ENCODE results near the gene ZNF439.
"Not testable (repeated sequence)": the region's sequence is repeated elsewhere in the genome, so short reads cannot be mapped to it uniquely, and the experiment has no call there.

The ZNF439 gene

GRCh38 chr19:11848594-11849469 lies at the start of gene ZNF439:
Gene ZNF439 (plus strand): TSS chr19:11848726. CDS start chr19:11848868, 142 bp downstream.
- peak; percentile 4 for DNase-seq (ENCODE audit: low spot score)

DNA sequence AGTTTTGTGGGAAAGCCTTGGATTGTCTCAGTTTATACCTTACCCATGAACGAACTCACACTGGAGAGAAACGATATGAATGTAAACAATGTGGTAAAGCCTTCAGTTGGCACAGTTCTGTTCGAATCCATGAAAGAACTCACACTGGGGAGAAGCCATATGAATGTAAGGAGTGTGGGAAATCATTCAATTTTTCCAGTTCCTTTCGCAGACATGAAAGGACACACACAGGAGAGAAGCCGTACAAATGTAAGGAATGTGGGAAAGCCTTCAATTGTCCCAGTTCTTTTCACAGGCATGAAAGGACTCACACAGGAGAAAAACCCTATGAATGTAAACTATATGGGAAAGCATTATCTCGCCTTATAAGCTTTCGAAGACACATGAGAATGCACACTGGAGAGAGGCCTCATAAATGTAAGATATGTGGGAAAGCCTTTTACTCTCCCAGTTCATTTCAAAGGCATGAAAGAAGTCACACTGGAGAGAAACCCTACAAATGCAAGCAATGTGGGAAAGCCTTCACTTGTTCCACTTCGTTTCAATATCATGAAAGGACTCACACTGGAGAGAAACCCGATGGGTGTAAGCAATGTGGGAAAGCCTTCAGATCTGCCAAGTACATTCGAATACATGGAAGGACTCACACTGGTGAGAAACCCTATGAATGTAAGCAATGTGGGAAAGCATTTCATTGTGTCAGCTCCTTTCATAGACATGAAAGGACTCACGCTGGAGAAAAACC lies 42.0 kb upstream of the ZNF439 start:
- DNase-seq (ENCODE audit: low spot score), result no peak

DNA sequence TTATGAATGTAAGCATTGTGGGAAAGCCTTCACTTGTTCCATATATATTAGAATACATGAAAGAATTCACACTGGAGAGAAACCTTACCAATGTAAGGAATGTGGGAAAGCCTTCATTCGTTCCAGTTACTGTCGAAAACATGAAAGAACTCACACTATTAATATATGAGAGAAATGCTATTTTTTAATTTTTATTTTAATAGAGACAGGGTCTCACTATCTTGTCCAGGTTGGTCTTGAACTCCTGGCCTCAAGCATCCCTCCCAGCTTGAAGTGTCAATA lies 41.5 kb upstream of the ZNF439 start:
- no peak for DNase-seq (ENCODE audit: low spot score)

- no peak for DNase-seq (ENCODE audit: low spot score)
Observed at GRCh38 chr19:11813703-11814028, 34.9 kb upstream of the ZNF439 start.

DNA sequence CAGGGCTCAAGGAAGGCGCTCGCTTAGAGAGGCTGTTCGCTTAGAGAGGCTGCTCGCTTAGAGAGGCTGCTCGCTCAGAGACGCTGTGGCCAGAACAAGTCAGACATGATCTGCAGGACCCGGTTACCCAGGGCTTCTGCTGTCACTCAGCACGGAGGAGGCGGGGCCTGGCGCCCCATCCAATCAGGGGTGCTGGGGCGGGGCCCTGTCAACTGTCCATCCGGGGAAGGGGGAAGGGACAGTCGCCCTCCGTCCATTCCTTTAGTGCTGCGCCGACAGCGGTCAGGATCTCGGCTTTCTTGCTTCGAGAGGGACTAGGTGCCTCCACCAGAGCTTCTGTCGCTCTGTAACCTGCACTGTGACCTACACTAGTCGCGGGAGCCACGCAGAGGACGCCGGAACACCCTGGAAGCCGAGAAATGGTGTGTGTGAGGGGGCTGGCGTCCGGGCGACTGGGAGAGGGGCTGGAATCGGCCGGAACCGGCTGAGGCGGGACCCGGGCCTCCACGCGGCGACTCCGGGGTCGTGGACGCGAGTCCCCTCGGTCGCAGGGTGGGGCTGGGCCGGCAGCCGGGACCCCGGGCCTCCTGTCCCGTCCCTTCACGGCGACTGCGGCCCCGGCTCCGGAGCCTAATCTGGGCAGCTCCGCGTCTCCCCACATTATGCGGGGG lies 34.4 kb upstream of the ZNF439 start, which contains the start of gene ZNF440:
ZNF440 (plus strand) TSS at position 245 of the 671 bp plus-strand sequence; CDS start at position 420, 175 bp downstream.
- peak; percentile 89 for DNase-seq (ENCODE audit: low spot score)

DNA sequence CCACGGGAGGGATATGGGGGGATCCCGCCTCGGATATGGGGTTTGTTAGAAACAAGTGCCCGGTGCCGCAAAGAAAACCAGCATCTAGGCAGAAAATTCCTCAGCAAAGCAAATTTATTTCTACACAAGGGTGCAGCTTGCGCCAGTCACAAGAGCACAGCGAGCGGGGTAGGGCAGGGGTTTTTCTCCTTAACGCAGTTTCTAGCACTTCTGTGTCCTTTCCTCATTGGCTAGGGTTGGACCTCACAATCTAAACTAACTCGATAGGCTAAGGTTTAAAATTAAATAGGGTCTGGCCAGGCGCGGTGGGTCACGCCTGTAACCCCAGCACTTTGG lies 33.9 kb upstream of the ZNF439 start:
- DNase-seq (ENCODE audit: low spot score), result no peak

GRCh38 chr19:11821474-11822109 lies 26.9 kb upstream of the ZNF439 start:
- DNase-seq (ENCODE audit: low spot score), result no peak

- not testable (repeated sequence) for DNase-seq (ENCODE audit: low spot score)
Observed at GRCh38 chr19:11828957-11829876, 19.3 kb upstream of the ZNF439 start.

DNA sequence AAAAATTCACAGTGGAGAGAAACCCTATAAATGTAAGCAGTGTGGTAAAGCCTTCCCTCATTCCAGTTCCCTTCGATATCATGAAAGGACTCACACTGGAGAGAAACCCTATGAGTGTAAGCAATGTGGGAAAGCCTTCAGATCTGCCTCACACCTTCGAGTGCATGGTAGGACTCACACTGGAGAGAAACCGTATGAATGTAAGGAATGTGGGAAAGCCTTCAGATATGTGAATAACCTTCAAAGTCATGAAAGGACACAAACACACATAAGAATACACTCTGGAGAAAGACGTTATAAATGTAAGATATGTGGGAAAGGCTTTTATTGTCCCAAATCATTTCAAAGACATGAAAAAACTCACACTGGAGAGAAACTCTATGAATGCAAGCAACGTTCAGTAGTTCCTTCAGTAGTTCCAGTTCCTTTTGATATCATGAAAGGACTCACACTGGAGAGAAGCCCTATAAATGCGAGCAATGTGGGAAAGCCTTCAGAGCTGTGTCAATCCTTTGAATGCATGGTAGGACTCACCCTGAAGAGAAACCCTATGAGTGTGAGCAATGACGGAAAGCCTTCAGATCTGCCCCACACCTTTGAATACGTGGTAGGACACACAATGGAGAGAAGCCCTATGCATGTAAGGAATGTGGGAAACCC lies 16.1 kb upstream of the ZNF439 start:
- DNase-seq (ENCODE audit: low spot score), result no peak

DNA sequence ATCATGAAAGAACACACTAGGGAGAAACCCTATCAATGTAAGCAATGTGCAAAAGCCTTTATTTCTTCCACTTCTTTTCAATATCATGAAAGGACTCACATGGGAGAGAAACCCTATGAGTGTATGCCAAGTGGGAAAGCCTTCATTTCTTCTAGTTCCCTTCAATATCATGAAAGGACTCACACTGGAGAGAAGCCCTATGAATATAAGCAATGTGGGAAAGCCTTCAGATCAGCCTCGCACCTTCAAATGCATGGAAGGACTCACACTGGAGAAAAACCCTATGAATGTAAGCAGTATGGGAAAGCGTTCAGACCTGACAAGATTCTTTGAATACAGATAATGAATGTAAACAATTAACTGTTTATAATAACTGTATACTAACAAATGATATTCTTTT lies 15.0 kb upstream of the ZNF439 start:
- DNase-seq (ENCODE audit: low spot score), result no peak

DNA sequence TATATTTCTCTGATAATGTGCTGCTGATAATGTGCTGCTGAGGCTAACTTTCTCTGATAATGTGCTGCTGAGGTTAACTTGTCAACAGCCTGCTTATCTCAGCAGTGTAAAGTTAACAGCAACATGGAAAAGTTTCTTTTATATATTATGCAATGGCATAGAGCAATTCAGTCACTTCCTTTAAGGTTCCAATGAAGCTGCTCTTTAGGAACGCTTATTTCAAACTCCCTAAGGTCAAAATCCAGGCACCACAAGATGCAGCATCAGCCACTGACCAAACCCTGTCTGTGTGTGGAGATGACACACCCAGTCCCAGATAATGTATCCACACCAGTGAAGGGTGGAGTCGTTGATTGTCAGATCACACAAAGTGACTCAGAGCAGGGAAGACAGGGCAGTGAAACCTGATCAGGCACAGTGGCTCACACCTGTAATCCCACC lies 12.9 kb upstream of the ZNF439 start:
- DNase-seq (ENCODE audit: low spot score), result not testable (repeated sequence)

GRCh38 chr19:11843722-11844121 lies 4.8 kb upstream of the ZNF439 start:
- DNase-seq (ENCODE audit: low spot score), result peak; percentile 24

GRCh38 chr19:11847615-11848014 lies 911 bp upstream of the ZNF439 start:
- DNase-seq (ENCODE audit: low spot score), result not testable (repeated sequence)

- DNase-seq (ENCODE audit: low spot score), result no peak
Observed at GRCh38 chr19:11848200-11848593, 329 bp upstream of the ZNF439 start.

DNA sequence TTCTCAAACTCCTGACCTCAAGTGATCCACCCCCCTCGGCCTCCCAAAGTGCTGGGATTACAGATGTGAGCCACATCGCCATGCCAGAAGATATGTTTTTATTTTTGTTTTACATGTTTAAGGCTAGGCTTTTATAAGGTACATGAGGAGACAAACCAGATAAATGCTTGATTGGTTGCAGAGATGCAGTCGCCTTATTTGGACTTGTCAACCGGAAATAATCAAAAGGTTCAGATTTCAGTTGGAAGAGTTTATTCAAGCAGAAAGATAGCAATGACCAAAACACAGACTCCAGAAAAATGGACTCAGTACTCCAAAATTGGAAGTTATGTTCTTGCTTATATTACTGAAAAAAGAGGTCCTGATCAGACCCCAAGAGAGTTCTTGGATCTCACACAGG lies 1.8 kb downstream of the ZNF439 start:
- not testable (repeated sequence) for DNase-seq (ENCODE audit: low spot score)

- DNase-seq (ENCODE audit: low spot score), result no peak
Observed at GRCh38 chr19:11853358-11853757, 4.8 kb downstream of the ZNF439 start.

DNA sequence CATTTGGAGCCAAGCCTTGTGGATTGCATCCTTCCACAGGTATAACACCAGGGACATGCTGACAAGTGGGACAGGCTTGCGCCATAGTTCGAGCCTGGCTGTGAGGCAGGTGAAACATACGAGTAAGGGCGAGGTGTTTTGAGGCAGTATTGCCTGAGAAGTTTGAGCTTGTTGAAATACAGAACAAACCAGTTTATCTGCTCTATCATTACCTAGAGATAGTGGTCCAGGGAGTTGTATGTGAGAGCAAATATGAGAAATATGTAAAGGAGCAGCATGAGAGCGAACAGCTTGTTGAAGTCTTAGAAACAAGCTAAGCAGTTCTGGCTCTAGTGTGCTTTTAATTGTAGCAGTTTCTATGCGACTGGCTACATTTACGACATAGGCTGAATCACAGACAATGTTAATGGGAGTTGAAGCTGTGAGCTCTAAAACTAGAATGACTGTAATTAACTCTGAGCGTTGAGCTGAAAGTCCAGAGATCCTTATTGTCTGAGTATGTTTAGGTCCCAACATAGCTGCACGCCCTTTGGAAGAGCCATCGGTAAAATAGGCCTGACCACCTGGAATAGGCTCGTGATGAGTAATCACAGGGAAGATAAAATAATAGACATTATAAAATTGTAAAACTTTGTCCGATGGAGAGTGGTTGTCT lies 8.2 kb downstream of the ZNF439 start:
- DNase-seq (ENCODE audit: low spot score), result no peak

GRCh38 chr19:11860721-11861120 lies 12.2 kb downstream of the ZNF439 start:
- DNase-seq (ENCODE audit: low spot score), result no peak

DNA sequence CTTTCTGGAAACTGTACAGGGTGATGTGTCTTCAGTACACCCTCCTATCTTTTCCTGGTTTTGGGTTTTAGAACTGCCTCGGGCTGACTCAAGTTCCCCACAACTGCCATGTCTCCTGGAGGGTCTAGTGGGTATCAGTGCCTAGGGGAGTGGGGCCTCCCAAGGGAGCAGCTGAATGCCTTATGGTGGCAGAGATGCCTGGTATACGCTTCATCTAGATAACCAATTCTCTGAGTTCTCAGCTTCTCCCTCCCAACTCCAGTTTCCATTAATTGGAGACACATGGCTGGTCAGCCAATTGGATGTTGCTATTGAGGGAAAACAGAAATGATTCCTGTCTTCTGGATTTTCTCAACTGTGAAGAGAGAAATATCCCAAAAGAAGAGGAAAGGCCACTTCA lies 12.8 kb downstream of the ZNF439 start:
- no peak for DNase-seq (ENCODE audit: low spot score)

GRCh38 chr19:11867766-11868165 lies 19.2 kb downstream of the ZNF439 start:
- not testable (repeated sequence) for DNase-seq (ENCODE audit: low spot score)
